ENCODE data around the gene PEMT. TPM values are rescaled to one million over a fixed set of nuclear protein-coding genes. Genes with fewer than 3 reads are reported as not detected.

Gene PEMT
- total RNA-seq, 1 experiment from 2014 or later, result 29.5 TPM

DNA sequence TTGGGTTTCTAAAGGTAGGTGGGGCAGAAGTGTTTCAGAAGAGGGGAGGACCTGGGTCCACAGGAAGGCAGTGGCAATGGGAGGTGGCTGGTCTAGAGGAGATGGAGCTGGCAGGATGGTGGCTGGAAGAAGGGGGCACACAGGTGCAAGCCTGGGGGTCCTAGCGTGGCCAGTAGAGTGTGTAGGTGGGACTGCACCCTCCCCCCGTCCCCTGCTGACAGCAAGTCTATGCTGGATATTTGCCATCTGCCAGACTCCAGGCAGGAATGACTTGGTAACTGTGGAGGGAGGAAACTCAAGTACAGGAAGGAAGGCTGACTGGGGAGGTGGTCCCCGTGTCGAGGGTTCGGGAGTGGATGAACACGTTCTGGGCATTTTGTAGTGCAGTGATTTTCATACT, 106.1 kb downstream of the PEMT start:
- CTCF ChIA-PET, result no interaction called here
- TF ChIP-seq, protein P1, sequence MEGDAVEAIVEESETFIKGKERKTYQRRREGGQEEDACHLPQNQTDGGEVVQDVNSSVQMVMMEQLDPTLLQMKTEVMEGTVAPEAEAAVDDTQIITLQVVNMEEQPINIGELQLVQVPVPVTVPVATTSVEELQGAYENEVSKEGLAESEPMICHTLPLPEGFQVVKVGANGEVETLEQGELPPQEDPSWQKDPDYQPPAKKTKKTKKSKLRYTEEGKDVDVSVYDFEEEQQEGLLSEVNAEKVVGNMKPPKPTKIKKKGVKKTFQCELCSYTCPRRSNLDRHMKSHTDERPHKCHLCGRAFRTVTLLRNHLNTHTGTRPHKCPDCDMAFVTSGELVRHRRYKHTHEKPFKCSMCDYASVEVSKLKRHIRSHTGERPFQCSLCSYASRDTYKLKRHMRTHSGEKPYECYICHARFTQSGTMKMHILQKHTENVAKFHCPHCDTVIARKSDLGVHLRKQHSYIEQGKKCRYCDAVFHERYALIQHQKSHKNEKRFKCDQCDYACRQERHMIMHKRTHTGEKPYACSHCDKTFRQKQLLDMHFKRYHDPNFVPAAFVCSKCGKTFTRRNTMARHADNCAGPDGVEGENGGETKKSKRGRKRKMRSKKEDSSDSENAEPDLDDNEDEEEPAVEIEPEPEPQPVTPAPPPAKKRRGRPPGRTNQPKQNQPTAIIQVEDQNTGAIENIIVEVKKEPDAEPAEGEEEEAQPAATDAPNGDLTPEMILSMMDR (IDR thresholded peaks at IDR 0.05; ENCODE audit: insufficient read depth in 1 of 2, low read depth in 1 of 2, low read length in 1 of 2, severe bottlenecking in 1 of 2, unreplicated experiment in 1 of 2), result no peak
- Mint-ChIP-seq H3K36me3 (ENCODE audit: insufficient read depth, unreplicated experiment) (peaks cover 44% of the 10 kb centered on the region), H3K27ac (ENCODE audit: unreplicated experiment) (no peak overlapping the region), H3K27me3 (ENCODE audit: insufficient read depth, unreplicated experiment) (no peaks in the 10 kb centered on the region), H3K4me3 (ENCODE audit: unreplicated experiment) (no peak overlapping the region), H3K4me1 (ENCODE audit: low read depth, unreplicated experiment) (no peaks in the 10 kb centered on the region), H3K9me3 (ENCODE audit: unreplicated experiment) (no peaks in the 10 kb centered on the region)
- POLR2A ChIA-PET, result no interaction called here
- DNase-seq, result no peak
- Histone ChIP-seq H3K4me1 (no peaks in the 10 kb centered on the region), H3K4me3 (ENCODE audit: low read depth, low read length) (no peak overlapping the region), H3K36me3 (ENCODE audit: control insufficient read depth, insufficient read depth, low read length) (peaks cover 3% of the 10 kb centered on the region), H3K9me3 (no peaks in the 10 kb centered on the region), H3K27me3 (replicated peaks; ENCODE audit: control insufficient read depth, insufficient read depth, low read length) (no peaks in the 10 kb centered on the region)
- no TSS peak for BruUV-seq (replicated peaks)
- intact Hi-C loops (cut with micrococcal nuclease; ENCODE audit: unreplicated experiment), result no loop called here

DNA sequence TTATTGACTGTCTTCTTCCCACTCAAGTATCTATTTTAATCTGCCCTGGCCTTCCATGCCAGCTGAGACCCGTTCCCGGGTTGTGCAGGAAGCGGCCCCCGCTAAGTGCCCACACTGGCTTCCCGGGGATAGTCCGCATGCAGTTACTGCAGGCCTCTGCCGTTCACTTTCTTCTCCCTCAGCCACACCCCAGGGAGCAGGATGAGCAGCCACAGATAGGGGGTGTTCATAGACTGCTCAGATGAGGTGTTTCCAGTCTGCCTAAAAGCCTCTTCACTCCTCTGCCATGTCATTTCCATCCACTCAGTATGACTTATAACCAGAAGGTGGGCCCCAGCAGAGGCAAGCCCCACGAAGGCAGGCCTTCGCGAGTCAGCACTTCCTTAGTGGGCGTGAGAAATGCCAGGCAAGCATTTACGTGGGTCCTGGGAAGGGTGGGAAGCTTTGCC, 107.0 kb downstream of the PEMT start:
- no peaks in the 10 kb centered on the region for H3K27me3 Mint-ChIP-seq (ENCODE audit: insufficient read depth, unreplicated experiment)
- no peak overlapping the region for H3K4me3 Mint-ChIP-seq (ENCODE audit: unreplicated experiment)
- H3K36me3 ChIP-seq (ENCODE audit: control insufficient read depth, insufficient read depth, low read length), result peaks cover 3% of the 10 kb centered on the region
- ChIA-PET CTCF (no interaction called here), POLR2A (no interaction called here)
- no peaks in the 10 kb centered on the region for H3K27me3 ChIP-seq (replicated peaks; ENCODE audit: control insufficient read depth, insufficient read depth, low read length)
- no peaks in the 10 kb centered on the region for H3K4me1 ChIP-seq
- H3K9me3 Mint-ChIP-seq (ENCODE audit: unreplicated experiment), result no peaks in the 10 kb centered on the region
- no TSS peak for BruUV-seq (replicated peaks)
- no peaks in the 10 kb centered on the region for H3K4me1 Mint-ChIP-seq (ENCODE audit: low read depth, unreplicated experiment)
- peaks cover 47% of the 10 kb centered on the region for H3K36me3 Mint-ChIP-seq (ENCODE audit: insufficient read depth, unreplicated experiment)
- no peak overlapping the region for H3K4me3 ChIP-seq (ENCODE audit: low read depth, low read length)
- DNase-seq, result no peak
- intact Hi-C loops (cut with micrococcal nuclease; ENCODE audit: unreplicated experiment), result no loop called here
- no peaks in the 10 kb centered on the region for H3K9me3 ChIP-seq
- TF ChIP-seq, protein P1 (IDR thresholded peaks at IDR 0.05; ENCODE audit: insufficient read depth in 1 of 2, low read depth in 1 of 2, low read length in 1 of 2, severe bottlenecking in 1 of 2, unreplicated experiment in 1 of 2), result no peak
- H3K27ac Mint-ChIP-seq (ENCODE audit: unreplicated experiment), result no peak overlapping the region

DNA sequence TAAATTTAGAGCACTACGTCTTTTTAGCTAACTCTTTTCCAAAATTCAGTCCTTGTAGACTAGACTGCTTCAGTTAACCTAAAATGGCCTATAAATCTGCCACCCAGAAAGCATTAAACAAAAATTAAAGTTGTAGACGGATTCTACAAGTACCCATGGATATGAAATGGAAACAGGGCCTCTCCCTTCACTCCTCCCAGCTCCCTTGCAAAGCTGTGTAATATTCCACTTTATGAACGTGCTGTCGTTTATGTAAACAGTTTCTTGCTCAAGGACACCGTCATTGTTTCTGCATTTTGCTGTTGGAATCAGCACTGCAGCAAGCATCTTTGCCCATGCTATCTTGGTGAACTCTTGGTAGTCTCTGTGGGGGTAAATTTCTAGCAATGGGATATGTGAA, 109.6 kb downstream of the PEMT start:
- no peak overlapping the region for H3K4me3 ChIP-seq (ENCODE audit: low read depth, low read length)
- ChIA-PET CTCF (no interaction called here), POLR2A (interaction anchor here (0.8 kb wide), 1 partner anchor 15 kb away, joined by 3 read pairs; no protein-coding TSS in a partner anchor)
- no peaks in the 10 kb centered on the region for H3K27me3 ChIP-seq (replicated peaks; ENCODE audit: control insufficient read depth, insufficient read depth, low read length)
- H3K27me3 Mint-ChIP-seq (ENCODE audit: insufficient read depth, unreplicated experiment), result no peaks in the 10 kb centered on the region
- no peak for DNase-seq
- peaks cover 35% of the 10 kb centered on the region for H3K36me3 Mint-ChIP-seq (ENCODE audit: insufficient read depth, unreplicated experiment)
- H3K27ac Mint-ChIP-seq (ENCODE audit: unreplicated experiment), result no peak overlapping the region
- H3K36me3 ChIP-seq (ENCODE audit: control insufficient read depth, insufficient read depth, low read length), result peaks cover 3% of the 10 kb centered on the region
- BruUV-seq (replicated peaks), result no TSS peak
- TF ChIP-seq, protein P1 (IDR thresholded peaks at IDR 0.05; ENCODE audit: insufficient read depth in 1 of 2, low read depth in 1 of 2, low read length in 1 of 2, severe bottlenecking in 1 of 2, unreplicated experiment in 1 of 2), result no peak
- 0 out of 2 replicates have a peak, but pooled peaks cover 8% of the 10 kb centered on the region for H3K4me1 ChIP-seq
- H3K9me3 ChIP-seq, result no peaks in the 10 kb centered on the region
- H3K4me3 Mint-ChIP-seq (ENCODE audit: unreplicated experiment), result no peak overlapping the region
- no peaks in the 10 kb centered on the region for H3K9me3 Mint-ChIP-seq (ENCODE audit: unreplicated experiment)
- intact Hi-C loops (cut with micrococcal nuclease; ENCODE audit: unreplicated experiment), result no loop called here
- no peaks in the 10 kb centered on the region for H3K4me1 Mint-ChIP-seq (ENCODE audit: low read depth, unreplicated experiment)
